Stimulated activated CD4-positive, alpha-beta T cell treated with anti-CD3 and anti-CD28 coated beads, Interleukin-4, amount 100 ng/mL, for 24 hours (primary cell): Measurements from ENCODE around the gene CCDC57.

Experiments used
- DNase-seq: peaks from one replicate; pipeline ENCODE4 v3.0.0-alpha.2; 2020

CCDC57 gene

DNA sequence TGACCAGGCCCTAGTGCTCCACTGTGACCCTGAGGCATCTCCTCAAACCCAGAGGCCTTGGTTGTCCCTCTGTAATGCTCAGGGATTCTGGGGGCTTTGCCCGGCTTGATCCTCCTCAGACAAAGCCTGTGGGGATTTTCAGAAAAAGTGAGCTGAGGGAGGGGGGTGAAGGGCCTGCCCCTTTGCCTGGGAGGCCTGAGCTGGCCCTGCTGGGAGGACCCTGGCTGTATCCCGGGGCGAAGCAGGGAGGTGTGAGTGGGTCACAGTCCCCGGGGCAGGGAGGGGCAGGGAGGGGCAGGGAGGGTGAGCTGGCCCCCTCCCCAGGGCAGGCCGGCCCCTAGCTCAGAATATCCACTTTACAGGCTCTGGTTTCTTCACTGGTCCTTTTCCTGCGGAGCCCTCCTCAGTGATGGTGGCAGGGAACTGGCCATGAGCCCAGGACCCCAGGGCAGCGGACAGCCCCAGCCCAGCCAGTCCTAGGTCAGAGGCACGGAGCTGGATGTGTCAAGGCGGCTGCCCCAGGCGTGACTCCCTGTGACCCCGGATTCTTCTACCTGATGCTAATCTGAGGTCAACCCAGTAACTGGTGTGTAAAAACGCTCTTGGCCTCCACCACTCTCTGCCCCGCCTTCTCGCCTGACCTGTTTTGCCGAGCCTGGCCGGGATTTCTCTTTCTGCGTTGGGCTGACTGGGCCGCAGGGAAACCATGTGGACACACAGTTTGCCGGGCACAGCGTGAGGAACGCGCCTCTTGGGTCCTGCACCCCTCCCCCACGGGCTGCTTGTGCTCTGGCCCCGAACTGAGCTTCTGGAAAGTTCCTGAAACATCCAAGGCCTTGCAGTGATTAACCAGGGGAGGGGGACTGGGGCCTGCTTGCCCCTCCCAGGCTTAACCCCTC is 108.8 kb downstream of the CCDC57 start:
- no peak for DNase-seq

GRCh38 chr17:82101767-82102679 is 110.6 kb downstream of the CCDC57 start:
- no peak for DNase-seq

DNA sequence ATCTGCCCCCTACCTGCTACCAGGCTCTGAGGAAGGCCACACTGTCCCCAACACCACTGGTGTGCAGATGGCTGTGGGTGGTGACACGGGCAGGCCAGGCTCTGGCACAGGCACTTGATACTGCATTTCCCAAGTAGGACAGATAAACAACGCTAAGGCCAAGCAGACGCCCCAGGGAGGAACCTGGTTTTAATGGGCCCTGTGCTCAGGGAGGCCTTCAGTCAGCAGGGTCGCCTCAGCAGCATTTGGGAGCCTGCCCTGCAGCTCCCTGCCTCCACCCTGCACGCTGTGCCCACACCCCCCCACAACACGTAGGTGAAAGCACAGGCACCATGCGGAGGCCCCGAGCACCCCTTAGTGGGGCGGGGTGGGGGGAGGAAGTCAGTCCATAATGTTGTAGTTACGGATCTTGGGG is 111.3 kb downstream of the CCDC57 start:
- no peak for DNase-seq

GRCh38 chr17:82100502-82101298 is 111.9 kb downstream of the CCDC57 start:
- DNase-seq, result no peak

- DNase-seq, result no peak
Measured at GRCh38 chr17:82098939-82099763, 113.5 kb downstream of the CCDC57 start.

- DNase-seq, result peak; percentile 93
Measured at GRCh38 chr17:82098169-82098938, 114.3 kb downstream of the CCDC57 start, which contains the start of gene FASN. Gene FASN (minus strand): TSS chr17:82098236. CDS start chr17:82096445, 1,791 bp downstream.

GRCh38 chr17:82097919-82098168 is 114.8 kb downstream of the CCDC57 start:
- no peak for DNase-seq

- DNase-seq, result peak; percentile 22
Measured at GRCh38 chr17:82097184-82097918, 115.3 kb downstream of the CCDC57 start.

- no peak for DNase-seq
Measured at GRCh38 chr17:82096709-82097183, 115.9 kb downstream of the CCDC57 start.

GRCh38 chr17:82095777-82096708 is 116.6 kb downstream of the CCDC57 start:
- no peak for DNase-seq

DNA sequence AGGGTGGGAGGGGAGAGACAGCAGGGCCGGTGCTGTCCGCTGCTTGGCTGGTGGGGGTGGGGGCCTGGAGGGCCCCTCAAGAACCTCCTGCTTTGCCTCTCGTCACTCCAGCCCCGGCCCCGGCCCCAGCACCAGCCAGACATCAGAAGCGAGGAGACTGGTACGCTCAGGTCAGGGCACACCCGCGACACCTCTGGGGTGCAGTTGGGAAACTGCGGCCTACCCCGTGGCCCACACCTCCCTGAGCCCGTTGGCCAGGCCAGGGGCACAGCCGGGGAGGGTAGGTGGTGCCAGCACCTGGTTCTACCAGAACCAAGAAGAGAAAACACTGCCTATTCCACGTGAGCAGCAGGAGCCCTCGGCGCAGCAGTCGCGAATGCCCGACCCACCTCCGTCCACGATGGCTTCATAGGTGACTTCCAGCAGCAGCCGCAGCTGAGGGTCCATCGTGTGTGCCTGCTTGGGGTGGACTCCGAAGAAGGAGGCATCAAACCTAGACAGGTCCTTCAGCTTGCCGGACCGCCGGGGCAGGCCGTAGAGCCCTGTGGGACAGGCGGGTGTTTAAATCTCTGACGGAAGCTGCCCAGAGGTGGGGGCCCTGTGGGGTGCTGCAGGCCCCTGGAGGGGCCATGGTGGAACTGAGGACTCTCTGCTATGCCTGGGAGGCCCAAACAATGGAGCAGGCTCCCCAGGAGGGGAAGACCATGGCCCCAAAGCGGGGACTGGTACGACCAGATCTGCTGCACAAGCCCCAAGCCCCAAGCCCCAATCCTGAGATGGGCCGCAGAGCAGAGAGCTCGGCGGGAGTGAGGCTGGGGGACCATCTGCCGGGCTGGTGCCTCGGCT is 117.5 kb downstream of the CCDC57 start:
- DNase-seq, result no peak

DNA sequence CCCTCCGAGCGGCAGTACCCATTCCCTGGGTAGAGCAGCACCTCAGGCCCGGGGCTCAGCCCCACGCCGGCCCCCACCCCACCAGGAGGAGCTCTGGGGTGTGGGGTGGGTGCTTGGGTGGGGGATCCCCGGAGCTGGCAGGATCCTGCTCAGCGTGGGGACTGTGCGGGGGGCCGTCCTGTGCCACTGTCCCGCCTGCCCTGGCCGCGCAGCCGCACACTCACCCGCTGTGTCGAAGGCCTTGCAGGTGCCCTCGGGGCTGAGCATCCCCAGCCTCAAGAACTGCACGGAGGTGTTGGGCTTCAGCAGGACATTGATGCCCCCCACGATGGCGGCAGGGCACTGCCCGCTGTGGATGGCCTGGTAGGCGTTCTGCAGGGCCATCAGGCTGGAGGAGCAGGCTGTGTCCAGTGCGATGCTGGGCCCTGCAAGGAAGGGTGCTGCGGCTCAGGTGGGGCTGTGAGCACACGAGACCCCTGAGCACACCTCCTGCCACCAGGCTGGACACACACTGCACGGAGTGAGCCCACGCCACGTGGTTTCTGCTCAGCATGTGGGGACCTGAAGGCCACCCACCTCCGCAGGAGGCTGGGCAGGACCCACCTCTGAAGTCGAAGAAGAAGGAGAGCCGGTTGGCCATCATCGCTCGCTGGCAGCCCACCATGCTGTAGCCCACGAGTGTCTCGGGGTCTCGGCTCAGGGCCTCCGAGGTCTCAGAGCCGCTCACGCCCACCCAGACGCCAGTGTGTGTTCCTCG is 119.5 kb downstream of the CCDC57 start:
- no peak for DNase-seq

- no peak for DNase-seq
Measured at GRCh38 chr17:82092628-82092994, 120.0 kb downstream of the CCDC57 start.

GRCh38 chr17:82092094-82092586 is 120.5 kb downstream of the CCDC57 start:
- no peak for DNase-seq

- DNase-seq, result no peak
Measured at GRCh38 chr17:82091264-82092066, 121.2 kb downstream of the CCDC57 start.

DNA sequence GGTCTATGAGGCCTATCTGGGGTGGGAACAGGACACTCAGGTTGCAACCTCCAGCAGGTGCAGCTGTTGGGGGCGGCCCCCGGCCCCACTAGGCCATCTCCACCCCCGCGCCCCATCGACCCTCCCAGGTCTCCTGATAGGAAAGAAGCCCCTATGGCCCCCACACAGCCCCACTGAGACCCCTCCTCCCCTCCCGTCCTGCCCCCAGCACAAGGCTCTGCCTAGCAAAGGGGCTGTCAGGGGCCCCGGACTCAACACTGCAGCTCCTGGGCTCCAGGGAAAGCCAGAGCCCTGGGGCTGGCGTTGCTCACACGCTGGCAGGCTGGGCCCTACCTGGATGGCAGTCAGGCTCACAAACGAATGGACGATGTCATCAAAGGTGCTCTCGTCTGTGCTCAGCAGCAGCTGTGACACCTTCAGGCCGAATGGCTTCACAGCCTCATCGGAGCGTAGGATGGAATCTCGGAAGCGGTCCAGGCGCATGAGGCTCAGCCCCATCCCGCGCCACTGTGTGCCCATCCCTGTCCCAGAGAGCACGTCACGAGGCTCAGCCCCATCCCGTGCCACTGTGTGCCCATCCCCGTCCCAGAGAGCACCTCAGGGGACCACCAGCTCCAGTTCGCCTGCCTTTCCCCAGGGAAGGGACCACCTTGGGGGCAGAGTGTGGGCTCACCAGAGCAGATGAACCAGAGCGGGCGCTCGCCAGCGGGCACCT is 121.9 kb downstream of the CCDC57 start:
- DNase-seq, result no peak
